NCI-H460 (cell line): ENCODE results near the gene SLMAP. TPM values are rescaled to one million over a fixed set of nuclear protein-coding genes. Genes with fewer than 3 reads are reported as not detected.
"Not testable (repeated sequence)": the region's sequence is repeated elsewhere in the genome, so short reads cannot be mapped to it uniquely, and the experiment has no call there.

Experiments used
- DNase-seq: peaks from one replicate; pipeline ENCODE4 v3.0.0-alpha.2; 2016; ENCODE audit warnings: low read depth; ENCODE audit errors: extremely low read depth
- total RNA-seq: library from RNA; depleted of rRNA; stranded (reverse); fragments of >200 nt; shearing (Covaris generic); gene quantifications from 2 replicates; pipeline ENCODE4 v1.2.3, GENCODE V29; 2014

The SLMAP gene
- total RNA-seq, 1 experiment from 2014 or later: 39.9 TPM

GRCh38 chr3:57787867-57788623 lies 31.9 kb downstream of the SLMAP start:
- DNase-seq: no peak

DNA sequence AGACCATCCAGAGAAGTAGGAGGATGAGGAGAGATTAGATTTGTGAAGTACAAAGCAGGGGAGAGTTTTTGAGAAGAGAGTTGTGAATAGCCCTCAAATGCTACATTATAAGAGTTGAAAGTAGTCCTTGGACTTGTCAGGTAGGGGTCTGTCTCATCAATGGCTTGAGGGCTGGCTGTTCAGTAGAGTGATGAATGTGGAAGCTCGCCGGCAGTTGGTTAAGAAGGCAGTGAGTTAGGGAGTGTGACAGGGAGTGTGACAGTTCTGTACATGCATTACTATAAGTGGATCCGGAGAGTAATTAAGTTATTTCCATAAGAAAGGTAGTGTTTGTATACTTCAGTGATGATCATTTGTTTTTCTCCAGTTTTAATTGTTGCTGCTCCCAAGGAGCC lies 32.5 kb downstream of the SLMAP start:
- DNase-seq: no peak

DNA sequence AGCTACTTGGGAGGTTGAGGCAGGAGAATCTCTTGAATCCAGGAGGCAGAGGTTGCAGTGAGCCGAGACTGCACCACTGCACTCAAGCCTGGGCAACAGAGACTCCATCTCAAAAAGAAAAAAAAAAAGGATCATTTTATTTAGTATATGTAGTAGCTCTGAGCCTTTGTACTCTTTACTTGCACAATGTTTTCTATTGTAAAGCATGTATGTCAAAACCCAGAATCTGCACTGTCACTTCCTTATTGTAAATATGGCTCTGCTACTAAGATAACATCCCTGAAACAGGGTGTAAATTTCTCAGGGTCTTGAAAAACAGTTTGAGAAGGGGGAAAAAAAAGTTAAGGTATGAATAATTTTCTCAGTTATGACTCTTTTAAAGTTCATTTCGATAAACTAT lies 35.1 kb downstream of the SLMAP start:
- peak; percentile 33 for DNase-seq

GRCh38 chr3:57792198-57792597 lies 36.1 kb downstream of the SLMAP start:
- DNase-seq: no peak

DNA sequence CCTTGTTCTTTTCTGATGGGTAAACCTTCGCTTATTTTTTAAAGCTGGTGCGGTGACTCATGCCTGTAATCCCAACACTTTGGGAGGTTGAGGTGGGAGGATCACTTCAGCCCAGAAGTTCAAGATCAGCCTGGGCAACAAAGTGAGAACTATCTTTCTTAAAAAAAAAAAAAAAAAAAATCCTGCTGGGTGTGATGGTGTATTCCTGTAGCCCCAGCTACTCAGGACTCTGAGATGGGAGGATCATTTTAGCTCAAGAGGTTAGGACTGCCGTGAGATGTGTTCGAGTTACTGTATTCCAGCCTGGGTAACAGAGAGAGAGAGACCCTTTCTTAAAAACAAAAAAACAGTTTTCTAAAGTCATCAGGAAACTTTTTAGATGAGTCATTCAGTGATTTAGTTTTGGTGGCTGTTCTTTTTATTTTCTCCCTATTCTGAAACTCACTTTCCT lies 37.7 kb downstream of the SLMAP start:
- no peak for DNase-seq

- DNase-seq: no peak
Observed at GRCh38 chr3:57794501-57794900, 38.4 kb downstream of the SLMAP start.

DNA sequence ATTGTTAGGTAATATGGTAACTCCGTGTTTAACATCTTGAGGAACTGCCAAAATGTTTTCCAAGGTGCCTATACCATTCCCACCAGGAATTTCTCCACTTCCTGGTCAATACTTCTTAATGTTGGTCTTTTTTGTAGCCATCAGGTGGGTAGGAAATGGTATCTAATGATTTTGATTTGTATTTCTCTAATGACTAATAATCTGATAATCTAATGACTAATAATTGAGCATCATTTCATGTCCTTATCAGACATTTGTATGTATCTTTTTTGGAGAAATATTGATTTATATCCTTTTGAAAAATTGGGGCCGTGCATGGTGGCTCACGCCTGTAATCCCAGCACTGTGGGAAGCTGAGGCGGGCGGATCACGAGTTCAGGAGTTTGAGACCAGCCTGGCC lies 38.8 kb downstream of the SLMAP start:
- no peak for DNase-seq

- DNase-seq: no peak
Observed at GRCh38 chr3:57796261-57796660, 40.2 kb downstream of the SLMAP start.

- no peak for DNase-seq
Observed at GRCh38 chr3:57797701-57798487, 41.8 kb downstream of the SLMAP start.

DNA sequence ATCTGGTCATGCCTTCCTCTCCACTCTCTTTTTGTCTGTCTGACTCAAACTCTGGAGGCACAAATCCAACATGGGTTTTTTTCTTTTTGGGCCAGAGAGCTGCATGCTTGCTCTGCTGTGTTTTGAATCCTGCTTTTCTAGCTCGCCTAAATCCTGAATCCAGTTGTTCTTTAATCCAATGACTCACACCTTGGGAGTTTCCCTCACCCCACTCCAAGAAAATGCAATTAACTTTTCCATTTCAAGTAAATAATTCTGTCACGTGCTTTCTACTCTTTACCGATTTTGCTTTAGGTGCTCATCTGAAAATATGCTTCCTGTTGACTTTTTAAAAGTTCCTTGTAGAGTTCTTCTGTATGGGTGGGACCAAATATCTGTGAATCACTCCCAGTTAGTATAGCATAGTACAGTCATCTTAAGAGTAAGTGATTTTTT lies 47.6 kb downstream of the SLMAP start:
- peak; percentile 80 for DNase-seq

- no peak for DNase-seq
Observed at GRCh38 chr3:57805266-57805665, 49.2 kb downstream of the SLMAP start.

DNA sequence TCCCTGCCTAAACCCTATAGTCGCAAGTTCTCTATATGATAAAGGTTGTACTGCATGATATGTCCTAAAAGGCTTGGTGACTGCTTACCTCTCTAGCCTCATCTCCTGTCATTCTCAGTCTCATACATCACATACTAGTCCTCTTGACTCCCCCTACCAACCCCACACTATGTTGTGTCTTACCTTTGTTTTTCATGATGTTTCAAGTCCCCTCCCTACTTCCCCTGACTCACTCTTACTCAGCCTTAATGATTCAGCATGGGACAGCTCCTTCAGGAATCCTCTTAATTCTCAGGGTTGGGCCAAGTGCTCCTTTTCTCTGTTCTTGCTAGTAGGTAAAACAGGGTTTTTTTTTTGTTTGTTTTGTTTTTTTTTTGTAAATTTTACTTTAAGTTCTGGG lies 49.6 kb downstream of the SLMAP start:
- DNase-seq: peak; percentile 81

DNA sequence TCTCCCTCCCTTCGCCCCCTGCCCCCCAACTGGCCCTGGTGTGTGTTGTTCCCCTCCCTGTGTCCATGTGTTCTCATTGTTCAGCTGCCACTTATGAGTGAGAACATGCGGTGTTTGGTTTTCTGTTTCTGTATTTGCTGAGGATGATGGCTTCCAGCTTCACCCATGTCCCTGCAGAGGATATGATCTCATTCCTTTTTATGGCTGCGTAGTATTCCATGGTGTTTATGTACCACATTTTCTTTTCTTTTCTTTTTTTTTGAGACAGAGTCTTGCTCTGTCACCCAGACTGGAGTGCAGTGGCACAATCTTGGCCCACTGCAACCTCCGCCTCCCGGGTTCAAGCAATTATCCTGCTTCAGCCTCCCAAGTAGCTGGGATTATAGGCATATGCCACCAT lies 50.1 kb downstream of the SLMAP start:
- DNase-seq: not testable (repeated sequence)

GRCh38 chr3:57808961-57809608 lies 53.0 kb downstream of the SLMAP start:
- DNase-seq: no peak

GRCh38 chr3:57809609-57809968 lies 53.5 kb downstream of the SLMAP start:
- DNase-seq: no peak

DNA sequence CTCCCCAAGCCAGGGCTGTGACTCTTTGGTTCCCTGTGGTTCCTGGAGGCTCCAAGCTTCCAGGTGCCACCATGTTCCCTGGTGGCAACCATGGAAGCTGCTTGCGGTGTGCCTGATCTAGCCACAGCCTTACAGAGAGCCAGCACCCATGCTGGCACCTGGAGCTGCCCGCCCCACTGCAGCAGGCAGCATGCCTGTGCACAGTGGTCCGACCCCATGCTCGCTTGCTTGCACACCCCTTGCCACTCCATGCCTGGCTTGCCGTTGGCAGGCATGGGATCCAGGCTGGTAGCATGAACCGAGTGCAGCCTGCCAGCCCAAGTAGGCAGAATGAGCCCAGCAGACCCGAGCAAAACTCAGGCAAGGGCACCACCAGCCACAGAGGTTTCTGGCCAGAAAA lies 53.9 kb downstream of the SLMAP start:
- no peak for DNase-seq

GRCh38 chr3:57810471-57811137 lies 54.5 kb downstream of the SLMAP start:
- DNase-seq: no peak

GRCh38 chr3:57815036-57815435 lies 58.9 kb downstream of the SLMAP start:
- no peak for DNase-seq

- no peak for DNase-seq
Observed at GRCh38 chr3:57816471-57817095, 60.5 kb downstream of the SLMAP start.

DNA sequence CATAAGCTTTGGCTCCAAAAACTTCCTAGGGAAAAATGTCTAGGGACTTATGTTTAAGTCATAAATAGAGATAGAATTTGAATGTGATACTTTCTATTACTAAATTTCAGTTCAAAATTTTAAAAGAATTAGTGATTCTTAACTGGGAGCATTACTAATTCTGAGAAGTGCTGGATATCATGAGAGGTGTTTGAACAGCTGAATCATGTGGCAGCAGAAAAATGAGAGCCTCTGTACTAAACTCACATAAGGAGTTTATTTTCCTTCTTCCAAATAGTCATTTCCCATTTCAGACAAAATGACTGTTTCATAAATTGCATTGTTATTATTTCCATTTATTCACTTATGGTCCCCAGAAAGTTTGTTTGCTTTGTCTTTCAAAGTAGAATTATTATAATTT lies 62.7 kb downstream of the SLMAP start:
- DNase-seq: no peak

GRCh38 chr3:57820479-57820878 lies 64.4 kb downstream of the SLMAP start:
- DNase-seq: no peak
